H1 (cell line): ENCODE data around the gene AMN. TPM values are rescaled to one million over a fixed set of nuclear protein-coding genes. Genes with fewer than 3 reads are reported as not detected.
"Not testable (repeated sequence)": the region's sequence is repeated elsewhere in the genome, so short reads cannot be mapped to it uniquely, and the experiment has no call there.

Experiments
- CTCF ChIA-PET: fragments of 300-600 bp; sonication (Branson Sonifier 250); formaldehyde crosslinking; loops from one replicate; lab custom pipeline; 2021; ENCODE audit not compliant: partially characterized antibody; lab: Charles Lee
- POLR2A ChIA-PET: fragments of 300-600 bp; sonication (Branson Sonifier 250); formaldehyde crosslinking; loops from one replicate; lab custom pipeline; 2021; ENCODE audit warnings: inconsistent platforms; ENCODE audit not compliant: partially characterized antibody; lab: Charles Lee
- DNase-seq, 2 experiments: peaks; one replicate each; pipeline versions ENCODE4 v3.0.0 to v3.0.0-alpha.2; 2010 to 2022; ENCODE audit warnings: low spot score in 2 of 2, low read depth in 1 of 2, mixed read lengths in 1 of 2
- FAIRE-seq: peaks from 2 replicates; lab custom pipeline; 2011; peaks lifted over from hg19 to GRCh38; lab: Jason Lieb, UNC
- H2AFZ ChIP-seq: 2 replicates; pipeline ENCODE4 v1.8.1; 2012; ENCODE audit warnings: low read length, inconsistent platforms
- H2AK5ac ChIP-seq: 2 replicates; pipeline ENCODE4 v1.6.1; 2013; ENCODE audit warnings: low read depth, low read length
- H2BK120ac ChIP-seq: replicated peaks from 2 replicates; pipeline ENCODE3; 2013; ENCODE audit warnings: low read depth, low read length, inconsistent platforms
- H2BK12ac ChIP-seq: 2 replicates; pipeline ENCODE4 v1.6.1; 2013; ENCODE audit warnings: low read depth, low read length
- H2BK15ac ChIP-seq: 2 replicates; pipeline ENCODE4 v1.6.1; 2013; ENCODE audit warnings: low read length
- H2BK20ac ChIP-seq: 2 replicates; pipeline ENCODE4 v1.6.1; 2013; ENCODE audit warnings: low read length
- H2BK5ac ChIP-seq: 2 replicates; pipeline ENCODE4 v1.6.1; 2013; ENCODE audit warnings: low read depth, low read length
- H3K14ac ChIP-seq: 2 replicates; pipeline ENCODE4 v1.6.1; 2013; ENCODE audit warnings: inconsistent platforms; ENCODE audit not compliant: insufficient read length
- H3K18ac ChIP-seq: 2 replicates; pipeline ENCODE4 v1.6.1; 2013; ENCODE audit warnings: low read length; ENCODE audit errors: extremely low read depth
- H3K23ac ChIP-seq: 2 replicates; pipeline ENCODE4 v1.6.1; 2013; ENCODE audit warnings: inconsistent platforms; ENCODE audit not compliant: insufficient read length
- H3K23me2 ChIP-seq: 2 replicates; pipeline ENCODE4 v1.6.1; 2013; ENCODE audit warnings: low read depth, low read length
- H3K27ac ChIP-seq: 2 replicates; pipeline ENCODE4 v1.6.1; 2011; ENCODE audit warnings: low read depth, low read length, inconsistent platforms
- H3K27me3 ChIP-seq, 4 experiments: replicated peaks in 1 of 4; 1 replicate in 1 of 4; 2 replicates in 3 of 4; pipeline versions ENCODE4 v1.6.1 to v1.8.1; 2011 to 2013; ENCODE audit warnings: low read length in 3 of 4, mild to moderate bottlenecking in 3 of 4, inconsistent platforms in 2 of 4, mixed read lengths in 2 of 4, moderate library complexity in 1 of 4; ENCODE audit not compliant: control insufficient read depth in 3 of 4, insufficient read depth in 3 of 4; ENCODE audit errors: extremely low read depth in 1 of 4
- H3K36me3 ChIP-seq, 4 experiments: 2 replicates each; pipeline versions ENCODE4 v1.6.1 to v1.8.1; 2011 to 2013; ENCODE audit warnings: mild to moderate bottlenecking in 4 of 4, low read length in 3 of 4, moderate library complexity in 2 of 4, control low read depth in 1 of 4, inconsistent platforms in 1 of 4; ENCODE audit not compliant: insufficient read depth in 4 of 4, control insufficient read depth in 2 of 4
- H3K4ac ChIP-seq: replicated peaks from 2 replicates; pipeline ENCODE3; 2013; ENCODE audit warnings: low read length, low read depth, mixed read lengths, inconsistent platforms; ENCODE audit not compliant: insufficient read length
- H3K4me1 ChIP-seq, 4 experiments: replicated peaks in 1 of 4; 1 replicate in 1 of 4; 2 replicates in 3 of 4; pipeline versions ENCODE4 v1.6.1 to v1.8.1; 2011 to 2013; ENCODE audit warnings: low read length in 3 of 4, inconsistent platforms in 2 of 4, mixed read lengths in 1 of 4; ENCODE audit not compliant: insufficient read depth in 4 of 4, control insufficient read depth in 3 of 4
- H3K4me2 ChIP-seq, 2 experiments: 2 replicates each; pipeline versions ENCODE4 v1.6.1 to v1.8.1; 2011 to 2013; ENCODE audit warnings: low read depth in 2 of 2, low read length in 2 of 2, control low read depth in 1 of 2, inconsistent platforms in 1 of 2, mild to moderate bottlenecking in 1 of 2; ENCODE audit not compliant: insufficient read depth in 1 of 2
- H3K4me3 ChIP-seq, 4 experiments: fragments of 200-600, 300-600 bp in 1 of 4; sonication (generic), shearing (Covaris generic), sonication (Bioruptor Twin) in 1 of 4; 2 replicates each; pipeline versions ENCODE4 v1.5.1 to v1.8.1; 2011 to 2016; ENCODE audit warnings: low read length in 4 of 4, low read depth in 3 of 4, control low read depth in 2 of 4, inconsistent platforms in 2 of 4, mild to moderate bottlenecking in 2 of 4, mixed read lengths in 1 of 4, moderate library complexity in 1 of 4; ENCODE audit not compliant: insufficient read depth in 2 of 4; ENCODE audit errors: extremely low read depth in 1 of 4
- H3K56ac ChIP-seq: replicated peaks from 2 replicates; pipeline ENCODE3; 2013; ENCODE audit warnings: low read depth, mild to moderate bottlenecking, mixed read lengths, low read length, inconsistent platforms; ENCODE audit not compliant: insufficient read length
- H3K79me1 ChIP-seq: 2 replicates; pipeline ENCODE4 v1.6.1; 2013; ENCODE audit warnings: low read depth, low read length, control low read depth
- H3K79me2 ChIP-seq, 2 experiments: 2 replicates each; pipeline versions ENCODE4 v1.6.1 to v1.8.1; 2012 to 2013; ENCODE audit warnings: low read length in 2 of 2, mild to moderate bottlenecking in 2 of 2, inconsistent platforms in 1 of 2; ENCODE audit not compliant: insufficient read depth in 2 of 2, control insufficient read depth in 1 of 2
- H3K9ac ChIP-seq, 4 experiments: replicated peaks in 1 of 4; 1 replicate in 1 of 4; 2 replicates in 3 of 4; pipeline versions ENCODE4 v1.6.1 to v1.8.1; 2011 to 2013; ENCODE audit warnings: low read depth in 3 of 4, low read length in 3 of 4, control low read depth in 2 of 4, mild to moderate bottlenecking in 2 of 4, moderate library complexity in 2 of 4, inconsistent platforms in 1 of 4; ENCODE audit errors: extremely low read depth in 1 of 4
- H3K9me3 ChIP-seq, 2 experiments: 2 replicates each; pipeline versions ENCODE4 v1.6.1 to v1.8.1; 2012 to 2013; ENCODE audit warnings: mild to moderate bottlenecking in 2 of 2, moderate library complexity in 2 of 2, control low read depth in 1 of 2, inconsistent platforms in 1 of 2, low read depth in 1 of 2, low read length in 1 of 2, mixed read lengths in 1 of 2; ENCODE audit not compliant: insufficient read depth in 2 of 2
- H4K20me1 ChIP-seq, 2 experiments: replicated peaks in 1 of 2; 2 replicates each; pipeline versions ENCODE3 to v1.8.1; 2011 to 2013; ENCODE audit warnings: inconsistent platforms in 2 of 2, low read length in 2 of 2, mild to moderate bottlenecking in 1 of 2; ENCODE audit not compliant: insufficient read depth in 2 of 2, control insufficient read depth in 1 of 2
- H4K5ac ChIP-seq: 2 replicates; pipeline ENCODE4 v1.6.1; 2013; ENCODE audit warnings: low read length, low read depth, mixed read lengths, inconsistent platforms; ENCODE audit not compliant: insufficient read length
- H4K8ac ChIP-seq: 2 replicates; pipeline ENCODE4 v1.8.0; 2013; ENCODE audit warnings: mild to moderate bottlenecking, moderate library complexity, low read length, inconsistent platforms; ENCODE audit not compliant: insufficient read depth; ENCODE audit errors: extremely low read depth
- H4K91ac ChIP-seq: replicated peaks from 2 replicates; pipeline ENCODE3; 2013; ENCODE audit warnings: low read length, mixed read lengths, inconsistent platforms; ENCODE audit not compliant: insufficient read length
- CBX8 ChIP-seq: fragments of 300-800, 300-1000 bp; sonication (generic); IDR thresholded peaks from 2 replicates; pipeline ENCODE4 v1.7.1; 2016; ENCODE audit warnings: low read depth, low read length, borderline replicate concordance
- WGBS, 2 experiments: shearing (Covaris generic) in 1 of 2; methylation state at CpG; one replicate each; pipeline versions ENCODE4 v1.1.6 to v1.1.7; 2013 to 2015; ENCODE audit warnings: low lambda C conversion rate in 2 of 2, mixed read lengths in 2 of 2, inconsistent platforms in 1 of 2, low coverage in 1 of 2, missing lambda C conversion rate in 1 of 2; ENCODE audit not compliant: insufficient replicate concordance in 2 of 2, insufficient coverage in 1 of 2, insufficient read length in 1 of 2; ENCODE audit errors: extremely low coverage in 1 of 2, missing lambda C conversion rate in 1 of 2; 5-methylcytosine and 5-hydroxymethylcytosine counted together
- polyA plus RNA-seq, 7 experiments: library from polyadenylated mRNA; depleted of rRNA in 3 of 7; stranded (reverse) in 5 of 7; unstranded in 2 of 7; fragments of >200 nt in 5 of 7; fragments of 200-250 nt in 2 of 7; gene quantifications; 1 replicate in 5 of 7; 2 replicates in 1 of 7; 4 replicates in 1 of 7; pipeline versions ENCODE4 v1.2.1 to v1.2.3, GENCODE V29; 2011 to 2013; ENCODE audit warnings: missing spikeins in 2 of 7, mixed read lengths in 2 of 7
- total RNA-seq: library from RNA; stranded (reverse); fragmentation: NEBNext Ultra II Directional; extraction: Animal tissue kit (Norgen Biotek cat#: 25700); gene quantifications from 2 replicates; pipeline ENCODE4 v1.2.1, GENCODE V29; 2021

AMN gene
- total and polyA plus RNA-seq, 2 of the 8 experiments (the other 6 are each of a cell fraction or from before 2014, with no cell fraction given) = 0.77 to 1.5 TPM

GRCh38 chr14:102875652-102876051, 46.8 kb upstream of the AMN start (continued):
- TF ChIP-seq CBX8 = no peak

DNA sequence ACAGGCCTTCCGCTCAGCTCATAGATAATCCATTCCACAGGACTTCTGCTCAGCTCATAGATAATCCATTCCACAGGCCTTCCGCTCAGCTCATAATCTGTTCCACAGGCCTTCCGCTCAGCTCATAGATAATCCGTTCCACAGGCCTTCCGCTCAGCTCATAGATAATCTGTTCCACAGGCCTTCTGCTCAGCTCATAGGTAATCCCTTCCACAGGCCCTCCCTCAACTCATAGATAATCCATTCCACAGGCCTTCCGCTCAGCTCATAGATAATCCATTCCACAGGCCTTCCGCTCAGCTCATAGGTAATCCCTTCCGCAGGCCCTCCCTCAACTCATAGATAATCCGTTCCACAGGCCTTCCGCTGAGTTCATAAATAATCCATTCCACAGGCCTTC, 45.0 kb upstream of the AMN start:
- not testable (repeated sequence) for H3K79me2 ChIP-seq, H3K4ac ChIP-seq, H3K79me1 ChIP-seq, H3K4me1 ChIP-seq, H2BK120ac ChIP-seq, H2BK12ac ChIP-seq, H4K20me1 ChIP-seq, FAIRE-seq, H4K91ac ChIP-seq, H3K23ac ChIP-seq, H3K23me2 ChIP-seq, H2BK5ac ChIP-seq, H2BK15ac ChIP-seq, H3K56ac ChIP-seq, H3K14ac ChIP-seq, H3K27me3 ChIP-seq, H3K27ac ChIP-seq, H3K4me3 ChIP-seq, H4K5ac ChIP-seq, H3K4me2 ChIP-seq, H4K8ac ChIP-seq, H3K9ac ChIP-seq, H2AFZ ChIP-seq, H2BK20ac ChIP-seq, H2AK5ac ChIP-seq, H3K18ac ChIP-seq, DNase-seq, H3K9me3 ChIP-seq
- peaks cover 0 to 12% (median 3%) of the 10 kb centered on the region in 4 experiments; a peak in 5 of 8 replicates for H3K36me3 ChIP-seq
- ChIA-PET POLR2A (interaction anchor here (0.7 to 1.2 kb wide), 2 partner anchors 13 to 19 kb away, joined by 3 to 4 read pairs; no protein-coding TSS in a partner anchor), CTCF (interaction anchor here (0.6 to 3.8 kb wide), 18 partner anchors 9 to 556 kb away, joined by 3 to 29 read pairs (median 4); no protein-coding TSS in a partner anchor)
- 92% methylated on average over 10 of the region's 10 CpGs; no CpG with 5 or more reads in 1 of the 2 experiments for WGBS, 2 experiments
